ENCODE measurements around the gene AKAP6. TPM values are rescaled to one million over a fixed set of nuclear protein-coding genes. Genes with fewer than 3 reads are reported as not detected.
A peak's percentile ranks its signal among the peaks of the same experiment; 100 is the strongest.

AKAP6 gene
- total RNA-seq, 1 donor from 2014 or later = 130 TPM

- DNase-seq (ENCODE audit: low read depth) = no peak
Measured at GRCh38 chr14:32661216-32661615, 332.1 kb downstream of the AKAP6 start.

GRCh38 chr14:32662211-32662610, 333.1 kb downstream of the AKAP6 start:
- peak; percentile 54 for DNase-seq (ENCODE audit: low read depth)

GRCh38 chr14:32666308-32666707, 337.2 kb downstream of the AKAP6 start:
- DNase-seq (ENCODE audit: low read depth) = no peak

- DNase-seq (ENCODE audit: low read depth) = no peak
Measured at GRCh38 chr14:32667287-32667686, 338.2 kb downstream of the AKAP6 start.

GRCh38 chr14:32667791-32668190, 338.7 kb downstream of the AKAP6 start:
- no peak for DNase-seq (ENCODE audit: low read depth)

- DNase-seq (ENCODE audit: low read depth) = peak; percentile 10
Measured at GRCh38 chr14:32669391-32669790, 340.3 kb downstream of the AKAP6 start.

GRCh38 chr14:32675433-32675832, 346.3 kb downstream of the AKAP6 start:
- peak; percentile 49 for DNase-seq (ENCODE audit: low read depth)

- DNase-seq (ENCODE audit: low read depth) = peak; percentile 45
Measured at GRCh38 chr14:32677129-32677780, 348.2 kb downstream of the AKAP6 start.

- DNase-seq (ENCODE audit: low read depth) = no peak
Measured at GRCh38 chr14:32678088-32678487, 349.0 kb downstream of the AKAP6 start.

GRCh38 chr14:32679927-32680612, 351.0 kb downstream of the AKAP6 start:
- DNase-seq (ENCODE audit: low read depth) = no peak

GRCh38 chr14:32681598-32681997, 352.5 kb downstream of the AKAP6 start:
- DNase-seq (ENCODE audit: low read depth) = no peak

GRCh38 chr14:32682214-32682613, 353.1 kb downstream of the AKAP6 start:
- no peak for DNase-seq (ENCODE audit: low read depth)

GRCh38 chr14:32683679-32684078, 354.6 kb downstream of the AKAP6 start:
- DNase-seq (ENCODE audit: low read depth) = no peak

GRCh38 chr14:32688941-32689340, 359.8 kb downstream of the AKAP6 start:
- no peak for DNase-seq (ENCODE audit: low read depth)

GRCh38 chr14:32692441-32692840, 363.3 kb downstream of the AKAP6 start:
- DNase-seq (ENCODE audit: low read depth) = no peak

GRCh38 chr14:32693114-32693513, 364.0 kb downstream of the AKAP6 start:
- DNase-seq (ENCODE audit: low read depth) = peak; percentile 90

- DNase-seq (ENCODE audit: low read depth) = no peak
Measured at GRCh38 chr14:32694795-32695449, 365.8 kb downstream of the AKAP6 start.

- DNase-seq (ENCODE audit: low read depth) = no peak
Measured at GRCh38 chr14:32696325-32697091, 367.4 kb downstream of the AKAP6 start.

GRCh38 chr14:32697114-32697513, 368.0 kb downstream of the AKAP6 start:
- DNase-seq (ENCODE audit: low read depth) = no peak

- DNase-seq (ENCODE audit: low read depth) = no peak
Measured at GRCh38 chr14:32697704-32698103, 368.6 kb downstream of the AKAP6 start.

GRCh38 chr14:32698831-32699230, 369.7 kb downstream of the AKAP6 start:
- no peak for DNase-seq (ENCODE audit: low read depth)

- no peak for DNase-seq (ENCODE audit: low read depth)
Measured at GRCh38 chr14:32701475-32701874, 372.4 kb downstream of the AKAP6 start.
